DLD1 (cell line): ENCODE results near the gene ST3GAL4.
"Not testable (repeated sequence)": the region's sequence is repeated elsewhere in the genome, so short reads cannot be mapped to it uniquely, and the experiment has no call there.

Experiments used
- in situ Hi-C: cut with HindIII; loops from 2 replicates; pipeline ENCODE4 v1.10.0; 2017; ENCODE audit warnings: low sequenced_read_pairs

The ST3GAL4 gene

GRCh38 chr11:126383339-126384335 lies 28.2 kb downstream of the ST3GAL4 start:
- in situ Hi-C loops: no loop called here

GRCh38 chr11:126384449-126385070 lies 29.1 kb downstream of the ST3GAL4 start:
- in situ Hi-C loops: no loop called here

- in situ Hi-C loops: no loop called here
These were observed 30.7 kb downstream of the ST3GAL4 start for GRCh38 chr11:126385991-126386728.

- in situ Hi-C loops: not testable (repeated sequence)
These were observed 31.2 kb downstream of the ST3GAL4 start for GRCh38 chr11:126386729-126387071.

GRCh38 chr11:126387857-126388256 lies 32.4 kb downstream of the ST3GAL4 start:
- in situ Hi-C loops: no loop called here

GRCh38 chr11:126390272-126390867 lies 34.9 kb downstream of the ST3GAL4 start:
- in situ Hi-C loops: no loop called here

GRCh38 chr11:126391286-126391954 lies 35.9 kb downstream of the ST3GAL4 start:
- in situ Hi-C loops: no loop called here

GRCh38 chr11:126391970-126392632 lies 36.6 kb downstream of the ST3GAL4 start:
- in situ Hi-C loops: no loop called here

- in situ Hi-C loops: no loop called here
These were observed 37.1 kb downstream of the ST3GAL4 start for GRCh38 chr11:126392633-126393013.

GRCh38 chr11:126393143-126393542 lies 37.7 kb downstream of the ST3GAL4 start:
- in situ Hi-C loops: no loop called here

GRCh38 chr11:126394036-126394435 lies 38.5 kb downstream of the ST3GAL4 start:
- in situ Hi-C loops: no loop called here

GRCh38 chr11:126394634-126395072 lies 39.2 kb downstream of the ST3GAL4 start:
- in situ Hi-C loops: not testable (repeated sequence)

GRCh38 chr11:126395784-126396183 lies 40.3 kb downstream of the ST3GAL4 start:
- in situ Hi-C loops: not testable (repeated sequence)

GRCh38 chr11:126396266-126396665 lies 40.8 kb downstream of the ST3GAL4 start:
- in situ Hi-C loops: not testable (repeated sequence)

- in situ Hi-C loops: no loop called here
These were observed 41.5 kb downstream of the ST3GAL4 start for GRCh38 chr11:126396965-126397364.

GRCh38 chr11:126398296-126398695 lies 42.8 kb downstream of the ST3GAL4 start:
- in situ Hi-C loops: no loop called here

- in situ Hi-C loops: no loop called here
These were observed 43.2 kb downstream of the ST3GAL4 start for GRCh38 chr11:126398721-126399120.

- in situ Hi-C loops: no loop called here
These were observed 44.5 kb downstream of the ST3GAL4 start for GRCh38 chr11:126400019-126400418.

- in situ Hi-C loops: no loop called here
These were observed 45.0 kb downstream of the ST3GAL4 start for GRCh38 chr11:126400479-126400878.

GRCh38 chr11:126403022-126403581 lies 47.6 kb downstream of the ST3GAL4 start:
- in situ Hi-C loops: no loop called here
